HEK293 (cell line): ENCODE measurements around the gene TRAPPC12.

ENCODE experiments used
- CTCF ChIA-PET: fragments of 350-600 bp; formaldehyde crosslinking; extraction: SDS; loops from one replicate; lab custom pipeline; 2021; ENCODE audit warnings: antibody characterized with exemption; lab: Yijun Ruan, JAX
- POLR2A ChIA-PET: fragments of 300-600 bp; formaldehyde crosslinking; extraction: SDS; loops from one replicate; lab custom pipeline; 2020; ENCODE audit warnings: antibody characterized with exemption, inconsistent platforms; lab: Yijun Ruan, JAX
- H3K27ac ChIP-seq: fragments of 200-500 bp; sonication (Bioruptor generic); 2 replicates; pipeline ENCODE4 v1.5.1; 2014; ENCODE audit warnings: low read depth, low read length, control low read depth, inconsistent platforms; ENCODE audit errors: extremely low read depth
- H3K36me3 ChIP-seq, 2 experiments: fragments of 200-500 bp in 1 of 2; sonication (Bioruptor generic) in 1 of 2; 1 replicate in 1 of 2; 2 replicates in 1 of 2; pipeline ENCODE4 v1.5.1; 2014 to 2017; ENCODE audit warnings: inconsistent platforms in 2 of 2, low read length in 2 of 2; ENCODE audit not compliant: control insufficient read depth in 2 of 2, insufficient read depth in 1 of 2
- H3K4me1 ChIP-seq: fragments of 200-500 bp; sonication (Bioruptor generic); 2 replicates; pipeline ENCODE4 v1.5.1; 2014; ENCODE audit warnings: mild to moderate bottlenecking, low read length, inconsistent platforms; ENCODE audit not compliant: control insufficient read depth, insufficient read depth
- H3K4me3 ChIP-seq: 2 replicates; pipeline ENCODE4 v1.5.1; 2011; ENCODE audit warnings: low read depth, mild to moderate bottlenecking, control low read depth, low read length, moderate library complexity
- H3K9me3 ChIP-seq: fragments of 200-500 bp; sonication (Bioruptor generic); 2 replicates; pipeline ENCODE4 v1.5.1; 2014; ENCODE audit warnings: low read depth, low read length, inconsistent platforms; ENCODE audit not compliant: control insufficient read depth, insufficient read depth
- BCL11A ChIP-seq: fragments of 450-650 bp; formaldehyde crosslinking; IDR thresholded peaks from 2 replicates; pipeline ENCODE4 v1.5.1; 2016; ENCODE audit warnings: low read depth, missing biosample characterization, missing genetic modification characterization
- HOXA7 ChIP-seq: sonication (generic); formaldehyde crosslinking; IDR thresholded peaks from 2 replicates; pipeline ENCODE4 v1.8.1; 2022; ENCODE audit warnings: missing genetic modification reagents, borderline replicate concordance
- HOXC10 ChIP-seq: sonication (generic); formaldehyde crosslinking; IDR thresholded peaks from 2 replicates; pipeline ENCODE4 v1.8.1; 2023; ENCODE audit warnings: mild to moderate bottlenecking, missing genetic modification reagents
- MEIS1 ChIP-seq: sonication (generic); formaldehyde crosslinking; IDR thresholded peaks from 2 replicates; pipeline ENCODE4 v1.8.1; 2022; ENCODE audit warnings: missing genetic modification reagents, mild to moderate bottlenecking, borderline replicate concordance
- TCF7L2 ChIP-seq: IDR thresholded peaks from 2 replicates; pipeline ENCODE4 v1.6.1; 2011; ENCODE audit warnings: low read depth, mild to moderate bottlenecking, inconsistent platforms, low read length, moderate library complexity, borderline replicate concordance
- TRIM28 ChIP-seq: IDR thresholded peaks from 2 replicates; pipeline ENCODE4 v1.6.1; 2011; ENCODE audit warnings: low read length, control low read depth, borderline replicate concordance
- ZNF121 ChIP-seq: fragments of 450-650 bp; formaldehyde crosslinking; IDR thresholded peaks from 2 replicates; pipeline ENCODE4 v1.5.1; 2016; ENCODE audit warnings: missing biosample characterization, missing genetic modification characterization
- ZNF133 ChIP-seq: fragments of 450-650 bp; formaldehyde crosslinking; IDR thresholded peaks from 2 replicates; pipeline ENCODE4 v1.5.1; 2016; ENCODE audit warnings: missing biosample characterization, missing genetic modification characterization
- ZNF146 ChIP-seq: fragments of 450-650 bp; formaldehyde crosslinking; IDR thresholded peaks from 2 replicates; pipeline ENCODE4 v1.5.1; 2016; ENCODE audit warnings: missing biosample characterization, missing genetic modification characterization
- ZNF23 ChIP-seq: fragments of 450-650 bp; formaldehyde crosslinking; IDR thresholded peaks from 2 replicates; pipeline ENCODE4 v1.5.1; 2016; ENCODE audit warnings: missing biosample characterization, missing genetic modification characterization, borderline replicate concordance
- ZNF391 ChIP-seq: fragments of 450-650 bp; formaldehyde crosslinking; IDR thresholded peaks from 2 replicates; pipeline ENCODE4 v1.5.1; 2016; ENCODE audit warnings: low read depth, missing biosample characterization, missing genetic modification characterization, borderline replicate concordance
- ZNF571 ChIP-seq: fragments of 450-650 bp; formaldehyde crosslinking; IDR thresholded peaks from 2 replicates; pipeline ENCODE4 v1.5.0; 2017; ENCODE audit warnings: missing biosample characterization, missing genetic modification characterization
- ZNF777 ChIP-seq: fragments of 450-650 bp; formaldehyde crosslinking; IDR thresholded peaks from 2 replicates; pipeline ENCODE4 v1.5.1; 2017; ENCODE audit warnings: missing biosample characterization, missing genetic modification characterization, borderline replicate concordance
- ZNF792 ChIP-seq: fragments of 450-650 bp; formaldehyde crosslinking; IDR thresholded peaks from 2 replicates; pipeline ENCODE4 v1.5.1; 2016; ENCODE audit warnings: missing biosample characterization, missing genetic modification characterization
- TF ChIP-seq, protein P1 (sequence below): fragments of 450-650 bp; formaldehyde crosslinking; optimal IDR thresholded peaks from 2 replicates; pipeline ENCODE3; 2016; ENCODE audit warnings: missing biosample characterization, mild to moderate bottlenecking, missing genetic modification characterization
- TF ChIP-seq, protein P2 (sequence below): fragments of 450-650 bp; formaldehyde crosslinking; IDR thresholded peaks from 2 replicates; pipeline ENCODE4 v1.5.1; 2016; ENCODE audit warnings: missing biosample characterization, missing genetic modification characterization
- TF ChIP-seq, protein P3 (sequence below): fragments of 450-650 bp; formaldehyde crosslinking; IDR thresholded peaks from 2 replicates; pipeline ENCODE4 v1.5.1; 2016; ENCODE audit warnings: missing biosample characterization, missing genetic modification characterization

TRAPPC12 gene

DNA sequence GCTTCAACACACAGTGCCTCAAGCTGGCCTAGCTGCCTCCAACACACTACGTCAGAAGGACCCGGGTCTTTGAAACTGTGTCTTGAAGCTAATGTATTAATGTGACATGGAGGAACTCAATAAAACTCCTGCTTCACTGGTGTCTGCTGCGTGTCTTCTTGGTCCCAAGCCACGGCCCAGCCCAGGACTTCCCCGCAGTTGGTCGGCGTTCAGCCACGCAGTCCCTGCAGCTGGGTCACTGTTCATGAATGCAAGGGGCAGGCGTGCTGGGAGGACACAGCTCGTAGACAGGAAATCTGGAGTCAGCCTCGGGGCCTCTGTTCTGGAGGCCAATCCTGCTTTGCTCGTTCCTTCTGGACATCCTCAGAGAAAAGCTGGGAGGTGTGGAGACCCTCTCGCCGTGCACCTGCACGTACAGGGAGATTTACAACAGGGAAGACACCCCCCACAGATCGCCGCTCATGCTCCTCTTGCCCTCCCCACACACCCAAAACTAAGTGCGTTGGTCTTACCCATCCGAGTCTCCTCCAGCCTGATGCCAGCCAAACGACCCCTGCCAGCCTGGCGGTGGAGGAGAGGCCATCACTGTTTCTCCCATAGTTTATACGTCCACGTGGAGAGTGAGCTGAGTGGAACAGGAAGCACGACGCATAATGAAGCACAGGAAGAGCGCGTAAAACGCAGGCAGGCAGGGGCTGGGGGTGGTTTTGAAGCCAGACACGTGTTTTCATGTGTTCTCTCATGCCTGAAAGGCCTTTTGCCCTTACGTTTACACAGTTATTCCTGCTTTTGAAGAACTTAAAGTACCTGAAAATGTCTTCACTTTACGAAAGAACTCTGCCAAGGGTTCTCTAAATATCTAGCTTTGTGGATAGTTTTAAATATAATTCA, 100.2 kb downstream of the TRAPPC12 start:
- H3K27ac ChIP-seq, result no peak overlapping the region
- H3K9me3 ChIP-seq, result no peaks in the 10 kb centered on the region
- no peak overlapping the region for H3K4me3 ChIP-seq
- peaks cover 0 to 30% of the 10 kb centered on the region in 2 experiments for H3K36me3 ChIP-seq
- no peak for TF ChIP-seq ZNF792
- no peak for TF ChIP-seq ZNF133 (tag by site-specific recombination)
- TF ChIP-seq, protein P1, sequence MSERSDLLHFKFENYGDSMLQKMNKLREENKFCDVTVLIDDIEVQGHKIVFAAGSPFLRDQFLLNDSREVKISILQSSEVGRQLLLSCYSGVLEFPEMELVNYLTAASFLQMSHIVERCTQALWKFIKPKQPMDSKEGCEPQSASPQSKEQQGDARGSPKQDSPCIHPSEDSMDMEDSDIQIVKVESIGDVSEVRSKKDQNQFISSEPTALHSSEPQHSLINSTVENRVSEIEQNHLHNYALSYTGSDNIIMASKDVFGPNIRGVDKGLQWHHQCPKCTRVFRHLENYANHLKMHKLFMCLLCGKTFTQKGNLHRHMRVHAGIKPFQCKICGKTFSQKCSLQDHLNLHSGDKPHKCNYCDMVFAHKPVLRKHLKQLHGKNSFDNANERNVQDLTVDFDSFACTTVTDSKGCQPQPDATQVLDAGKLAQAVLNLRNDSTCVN (tag by site-specific recombination), result no peak
- TF ChIP-seq ZNF23 (tag by site-specific recombination), result no peak
- TF ChIP-seq MEIS1 (CRISPR knock-in tag), result no peak
- TF ChIP-seq ZNF777 (tag by site-specific recombination), result no peak
- TF ChIP-seq ZNF391 (tag by site-specific recombination), result no peak
- TF ChIP-seq HOXA7 (CRISPR knock-in tag), result no peak
- no peak for TF ChIP-seq HOXC10 (CRISPR knock-in tag)
- no peak for TF ChIP-seq ZNF146 (tag by site-specific recombination)
- ChIA-PET CTCF (interaction anchor here (0.6 kb wide), 1 partner anchor 516 kb away, joined by 3 read pairs; no protein-coding TSS in a partner anchor), POLR2A (no interaction called here)
- H3K4me1 ChIP-seq, result no peaks in the 10 kb centered on the region

DNA sequence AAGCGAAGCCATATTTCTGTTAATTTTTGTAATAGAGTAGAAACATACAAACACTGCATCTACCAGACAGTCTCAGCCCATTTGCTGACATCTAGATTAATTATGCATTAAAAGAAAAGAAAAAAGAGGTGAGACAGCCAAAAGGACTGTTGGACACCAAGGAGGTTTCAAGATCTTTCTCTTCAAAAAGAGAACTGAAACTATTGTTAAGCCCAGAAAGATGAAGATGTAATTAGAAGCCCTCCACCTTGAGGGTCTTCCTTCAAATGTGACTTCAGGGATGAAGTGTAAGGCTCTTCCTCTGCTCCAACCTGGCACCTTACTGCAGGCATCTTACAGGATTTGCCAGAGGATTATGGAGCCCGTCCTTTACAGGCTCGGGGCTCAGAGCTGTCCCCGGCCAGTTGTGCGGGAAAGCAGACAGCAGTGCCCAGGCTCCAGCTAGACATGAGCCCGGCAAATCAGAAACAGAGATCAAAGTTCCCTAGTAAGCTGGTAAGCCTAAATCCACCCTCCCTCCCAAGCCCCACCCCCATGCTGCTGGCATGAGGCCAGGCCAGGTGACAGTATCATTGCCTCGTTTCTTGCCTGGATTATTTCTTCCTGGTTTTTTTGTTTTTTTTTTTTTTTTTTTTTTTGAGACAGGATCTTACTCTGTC, 101.0 kb downstream of the TRAPPC12 start:
- Histone ChIP-seq H3K9me3 (no peaks in the 10 kb centered on the region), H3K4me3 (no peak overlapping the region), H3K36me3 (peaks cover 0 to 30% of the 10 kb centered on the region in 2 experiments), H3K4me1 (no peaks in the 10 kb centered on the region), H3K27ac (no peak overlapping the region)
- TF ChIP-seq, protein P2, sequence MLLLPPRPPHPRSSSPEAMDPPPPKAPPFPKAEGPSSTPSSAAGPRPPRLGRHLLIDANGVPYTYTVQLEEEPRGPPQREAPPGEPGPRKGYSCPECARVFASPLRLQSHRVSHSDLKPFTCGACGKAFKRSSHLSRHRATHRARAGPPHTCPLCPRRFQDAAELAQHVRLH, result no peak
- TF ChIP-seq TCF7L2, result no peak
- no peak for TF ChIP-seq BCL11A
- no peak for TF ChIP-seq TRIM28
- TF ChIP-seq ZNF571 (tag by site-specific recombination), result no peak
- ChIA-PET CTCF (interaction anchor here (0.6 kb wide), 1 partner anchor 517 kb away, joined by 3 read pairs; no protein-coding TSS in a partner anchor), POLR2A (no interaction called here)

DNA sequence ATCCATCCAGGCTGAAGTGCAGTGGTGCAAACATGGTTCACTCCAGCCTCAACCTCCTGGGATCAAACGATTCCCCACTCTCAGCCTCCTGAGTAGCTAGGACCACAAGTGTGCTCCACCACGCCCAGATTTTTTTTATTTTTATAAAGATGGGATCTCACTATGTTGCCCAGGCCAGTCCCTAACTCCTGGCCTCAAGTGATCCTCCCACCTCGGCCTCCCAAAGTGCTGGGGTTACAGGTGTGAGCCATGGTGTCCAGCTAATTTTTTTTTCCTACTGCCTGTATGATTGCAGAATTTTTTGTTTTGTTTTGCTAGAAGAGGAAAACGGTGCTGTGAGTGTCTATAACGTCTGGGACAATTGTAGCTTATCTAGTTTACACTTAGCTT, 101.5 kb downstream of the TRAPPC12 start:
- ChIA-PET CTCF (no interaction called here), POLR2A (no interaction called here)
- 0 out of 2 replicates have a peak, but pooled peaks have one; percentile 22 for TF ChIP-seq ZNF121 (tag by site-specific recombination)
- TF ChIP-seq, protein P3, sequence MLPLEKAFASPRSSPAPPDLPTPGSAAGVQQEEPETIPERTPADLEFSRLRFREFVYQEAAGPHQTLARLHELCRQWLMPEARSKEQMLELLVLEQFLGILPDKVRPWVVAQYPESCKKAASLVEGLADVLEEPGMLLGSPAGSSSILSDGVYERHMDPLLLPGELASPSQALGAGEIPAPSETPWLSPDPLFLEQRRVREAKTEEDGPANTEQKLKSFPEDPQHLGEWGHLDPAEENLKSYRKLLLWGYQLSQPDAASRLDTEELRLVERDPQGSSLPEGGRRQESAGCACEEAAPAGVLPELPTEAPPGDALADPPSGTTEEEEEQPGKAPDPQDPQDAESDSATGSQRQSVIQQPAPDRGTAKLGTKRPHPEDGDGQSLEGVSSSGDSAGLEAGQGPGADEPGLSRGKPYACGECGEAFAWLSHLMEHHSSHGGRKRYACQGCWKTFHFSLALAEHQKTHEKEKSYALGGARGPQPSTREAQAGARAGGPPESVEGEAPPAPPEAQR (tag by site-specific recombination), result no peak
- Histone ChIP-seq H3K9me3 (no peaks in the 10 kb centered on the region), H3K27ac (no peak overlapping the region), H3K4me1 (no peaks in the 10 kb centered on the region), H3K4me3 (no peak overlapping the region), H3K36me3 (peaks cover 0 to 25% of the 10 kb centered on the region in 2 experiments; a peak in 2 of 3 replicates)
